ENCODE measurements around the gene SEC14L5. TPM values are rescaled to one million over a fixed set of nuclear protein-coding genes. Genes with fewer than 3 reads are reported as not detected.
A peak's percentile ranks its signal among the peaks of the same experiment; 100 is the strongest.

Gene SEC14L5
- total and polyA plus RNA-seq, 10 donors = 0.06 to 0.94 (median 0.26) TPM; not detected in 1

DNA sequence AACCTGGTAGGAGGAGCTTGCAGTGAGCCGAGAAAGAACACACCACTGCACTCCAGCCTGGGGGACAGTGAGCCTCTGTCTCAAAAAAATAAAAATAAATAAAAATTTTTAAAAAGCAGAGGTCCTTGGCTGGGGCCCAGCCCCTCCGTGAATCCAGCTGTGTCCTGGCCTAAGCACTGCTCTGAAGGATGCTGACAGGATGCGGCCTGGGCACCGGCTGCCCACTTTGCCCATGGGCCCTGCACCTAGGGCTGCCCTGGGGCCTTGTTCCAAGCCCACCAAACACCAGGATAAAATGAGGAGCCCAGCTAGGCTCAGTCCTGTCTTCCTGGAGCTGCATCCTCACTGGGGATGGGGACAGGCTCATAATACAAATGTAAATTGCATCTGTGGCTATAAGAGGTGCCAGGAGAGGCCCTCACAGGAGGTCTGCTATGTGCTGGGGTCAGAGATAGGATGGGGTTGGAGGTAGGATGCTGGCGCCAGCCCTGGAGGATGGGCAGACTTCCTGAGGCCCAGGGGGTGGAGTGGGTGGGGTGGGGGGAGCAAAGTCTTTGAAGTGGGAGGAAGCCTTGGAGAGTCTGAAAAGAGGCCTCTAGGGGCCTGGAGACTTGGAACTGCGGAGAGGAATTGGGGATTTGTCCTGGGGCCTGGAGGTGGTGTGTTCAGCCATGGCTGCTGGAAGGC, 101.4 kb downstream of the SEC14L5 start:
- Histone ChIP-seq H3K27me3 (replicated peaks in 1 of 7) (no peaks in the 10 kb centered on the region), H3K4me3 (no peak overlapping the region), H3K27ac (peak overlapping the region in 1 of 8 donors; percentile 57), H3K36me3 (no peaks in the 10 kb centered on the region), H3K9me3 (no peaks in the 10 kb centered on the region), H3K4me1 (peaks cover 0 to 17% (median 4%) of the 10 kb centered on the region in 6 donors)
- peak; percentile 20 for DNase-seq
- intact Hi-C loops (cut with DNase I; ENCODE audit: low total_unique reads) = no loop called here
- no peak for TF ChIP-seq POLR2AphosphoS5 (IDR thresholded peaks at IDR 0.05)
- TF ChIP-seq CTCF (IDR thresholded peaks at IDR 0.05 in 8 of 11, conservative IDR thresholded peaks at IDR 0.05 in 3 of 11) = no peak
- TF ChIP-seq POLR2A (IDR thresholded peaks at IDR 0.05) = no peak
- WGBS, 5 donors = 75 to 81% (median 79%) methylated on average over 6 of the region's 6 CpGs

- intact Hi-C loops (cut with DNase I; ENCODE audit: low total_unique reads) = no loop called here
- no peak overlapping the region for H3K27ac ChIP-seq
- peaks cover 0 to 17% (median 4%) of the 10 kb centered on the region in 6 donors for H3K4me1 ChIP-seq
- no peak for TF ChIP-seq CTCF (IDR thresholded peaks at IDR 0.05 in 8 of 11, conservative IDR thresholded peaks at IDR 0.05 in 3 of 11)
- TF ChIP-seq POLR2A (IDR thresholded peaks at IDR 0.05) = no peak
- WGBS, 5 donors = 83 to 94% (median 85%) methylated on average over 6 to 10 of the region's 10 CpGs
- DNase-seq = peak; percentile 46
- no peak overlapping the region for H3K4me3 ChIP-seq
- no peaks in the 10 kb centered on the region for H3K9me3 ChIP-seq
- H3K36me3 ChIP-seq = no peaks in the 10 kb centered on the region
- H3K27me3 ChIP-seq (replicated peaks in 1 of 7) = no peaks in the 10 kb centered on the region
Measured at GRCh38 chr16:5060073-5060641, 102.0 kb downstream of the SEC14L5 start.

- H3K27me3 ChIP-seq (replicated peaks in 1 of 7) = no peaks in the 10 kb centered on the region
- H3K4me3 ChIP-seq = no peak overlapping the region
- H3K9me3 ChIP-seq = no peaks in the 10 kb centered on the region
- H3K27ac ChIP-seq = no peak overlapping the region
- TF ChIP-seq CTCF (IDR thresholded peaks at IDR 0.05 in 8 of 11, conservative IDR thresholded peaks at IDR 0.05 in 3 of 11) (no peak), POLR2A (IDR thresholded peaks at IDR 0.05) (no peak), POLR2AphosphoS5 (IDR thresholded peaks at IDR 0.05) (no peak)
- intact Hi-C loops (cut with DNase I; ENCODE audit: low total_unique reads) = no loop called here
- H3K4me1 ChIP-seq = peaks cover 0 to 17% (median 4%) of the 10 kb centered on the region in 6 donors
- H3K36me3 ChIP-seq = no peaks in the 10 kb centered on the region
- WGBS, 5 donors = 75 to 83% (median 82%) methylated on average over 10 to 11 of the region's 11 CpGs
- peak; percentile 48 for DNase-seq
Measured at GRCh38 chr16:5062051-5062450, 103.9 kb downstream of the SEC14L5 start.

Measured in spleen (tissue), 11 donors.